RWPE2 (cell line): ENCODE results near the gene RPUSD1.
"Not testable (repeated sequence)": the region's sequence is repeated elsewhere in the genome, so short reads cannot be mapped to it uniquely, and the experiment has no call there.

Source experiments
- ATAC-seq: fragments of 200-7000 bp; cut with Tn5 transposase; 3 replicates; pipeline ENCODE4 v1.9.1; 2021; ENCODE audit warnings: low read depth
- DNase-seq: peaks from one replicate; pipeline ENCODE4 v3.0.0-alpha.2; 2020; ENCODE audit warnings: low spot score
- H3K27ac ChIP-seq: fragments of 450-650 bp; 2 replicates; pipeline ENCODE4 v1.5.1; 2017; ENCODE audit warnings: mild to moderate bottlenecking; ENCODE audit not compliant: poor library complexity, severe bottlenecking
- H3K27me3 ChIP-seq: fragments of 250-450 bp; sonication (Bioruptor Pico); 2 replicates; pipeline ENCODE4 v1.5.1; 2021; ENCODE audit warnings: mild to moderate bottlenecking, moderate library complexity; ENCODE audit not compliant: insufficient read depth, poor library complexity, severe bottlenecking
- H3K36me3 ChIP-seq: fragments of 250-450 bp; sonication (Bioruptor Pico); 2 replicates; pipeline ENCODE4 v1.5.1; 2020; ENCODE audit warnings: low read depth, mild to moderate bottlenecking, moderate library complexity
- H3K4me1 ChIP-seq: fragments of 250-450 bp; sonication (Bioruptor Pico); 2 replicates; pipeline ENCODE4 v1.5.1; 2021; ENCODE audit warnings: mild to moderate bottlenecking, moderate library complexity; ENCODE audit not compliant: insufficient read depth, poor library complexity, severe bottlenecking
- H3K4me3 ChIP-seq: fragments of 250-450 bp; sonication (Bioruptor Pico); 2 replicates; pipeline ENCODE4 v1.5.1; 2021; ENCODE audit warnings: mild to moderate bottlenecking, moderate library complexity; ENCODE audit not compliant: severe bottlenecking
- H3K9me3 ChIP-seq: fragments of 250-450 bp; sonication (Bioruptor Pico); 2 replicates; pipeline ENCODE4 v1.5.1; 2021; ENCODE audit warnings: mild to moderate bottlenecking, moderate library complexity; ENCODE audit not compliant: severe bottlenecking
- TF ChIP-seq, protein P1 (sequence below): fragments of 450-650 bp; IDR thresholded peaks from one replicate; pipeline ENCODE4 v1.5.1; 2017; ENCODE audit warnings: mild to moderate bottlenecking, moderate library complexity; ENCODE audit not compliant: poor library complexity, severe bottlenecking

The RPUSD1 gene

DNA sequence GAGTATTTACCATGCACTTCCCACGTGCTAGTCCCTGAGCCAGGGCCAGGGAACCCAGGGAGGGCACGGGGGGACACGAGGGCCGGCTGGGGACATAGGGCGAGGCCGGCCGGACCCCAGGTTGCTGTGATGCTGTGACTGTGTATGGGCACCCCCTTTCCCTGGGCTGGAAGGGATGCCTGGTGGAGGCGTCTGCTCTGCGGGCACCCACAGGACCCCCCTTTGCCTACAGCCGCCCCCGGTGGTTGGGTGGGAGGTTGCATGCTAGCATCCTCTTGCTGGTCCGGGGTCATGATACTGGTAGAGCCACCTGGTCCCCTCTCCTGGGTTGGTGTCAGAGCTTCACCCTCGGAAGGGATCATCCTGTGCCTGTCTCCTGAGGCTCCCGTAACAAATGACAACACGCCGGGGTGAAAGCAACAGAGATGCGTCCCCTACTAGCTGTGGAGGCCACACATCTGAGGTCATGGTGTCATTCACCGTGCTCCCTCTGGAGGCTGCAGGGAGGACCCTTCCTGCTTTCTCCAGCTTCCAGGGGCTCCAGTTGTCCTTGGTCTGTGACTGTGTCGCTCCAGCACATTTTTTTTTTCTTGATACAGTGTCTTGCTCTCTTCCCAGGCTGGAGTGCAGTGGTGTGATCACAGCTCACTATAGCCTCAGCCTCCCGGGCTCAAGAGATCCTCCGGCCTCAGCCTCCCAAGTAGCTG is 44.2 kb downstream of the RPUSD1 start:
- Histone ChIP-seq H3K4me3 (no peak overlapping the region), H3K27me3 (no peaks in the 10 kb centered on the region), H3K36me3 (peaks cover 4% of the 10 kb centered on the region; the same call in 1 of the 2 replicates), H3K4me1 (peaks cover 3% of the 10 kb centered on the region), H3K27ac (no peak overlapping the region), H3K9me3 (no peaks in the 10 kb centered on the region)
- ATAC-seq (no peak), DNase-seq (no peak)
- TF ChIP-seq, protein P1, sequence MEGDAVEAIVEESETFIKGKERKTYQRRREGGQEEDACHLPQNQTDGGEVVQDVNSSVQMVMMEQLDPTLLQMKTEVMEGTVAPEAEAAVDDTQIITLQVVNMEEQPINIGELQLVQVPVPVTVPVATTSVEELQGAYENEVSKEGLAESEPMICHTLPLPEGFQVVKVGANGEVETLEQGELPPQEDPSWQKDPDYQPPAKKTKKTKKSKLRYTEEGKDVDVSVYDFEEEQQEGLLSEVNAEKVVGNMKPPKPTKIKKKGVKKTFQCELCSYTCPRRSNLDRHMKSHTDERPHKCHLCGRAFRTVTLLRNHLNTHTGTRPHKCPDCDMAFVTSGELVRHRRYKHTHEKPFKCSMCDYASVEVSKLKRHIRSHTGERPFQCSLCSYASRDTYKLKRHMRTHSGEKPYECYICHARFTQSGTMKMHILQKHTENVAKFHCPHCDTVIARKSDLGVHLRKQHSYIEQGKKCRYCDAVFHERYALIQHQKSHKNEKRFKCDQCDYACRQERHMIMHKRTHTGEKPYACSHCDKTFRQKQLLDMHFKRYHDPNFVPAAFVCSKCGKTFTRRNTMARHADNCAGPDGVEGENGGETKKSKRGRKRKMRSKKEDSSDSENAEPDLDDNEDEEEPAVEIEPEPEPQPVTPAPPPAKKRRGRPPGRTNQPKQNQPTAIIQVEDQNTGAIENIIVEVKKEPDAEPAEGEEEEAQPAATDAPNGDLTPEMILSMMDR: no peak

DNA sequence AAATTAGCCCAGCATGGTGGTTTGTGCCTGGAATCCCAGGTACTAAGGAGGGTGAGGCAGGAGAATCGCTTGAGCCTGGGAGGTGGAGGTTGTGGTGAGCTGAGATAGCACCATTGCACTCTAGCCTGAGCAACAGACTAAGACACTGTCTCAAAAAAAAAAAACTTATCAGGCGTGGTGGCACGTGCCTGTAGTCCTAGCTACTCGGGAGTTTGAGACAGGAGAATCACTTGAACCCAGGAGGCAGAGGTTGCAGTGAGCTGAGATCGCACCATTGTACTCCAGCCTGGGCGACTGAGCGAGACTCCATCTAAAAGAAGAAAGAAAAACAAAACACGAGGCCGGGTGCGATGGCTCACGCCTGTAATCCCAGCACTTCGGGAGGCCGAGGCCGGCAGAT is 45.3 kb downstream of the RPUSD1 start:
- DNase-seq, H3K4me3 ChIP-seq, H3K36me3 ChIP-seq, H3K27me3 ChIP-seq, ATAC-seq, H3K9me3 ChIP-seq, H3K27ac ChIP-seq, H3K4me1 ChIP-seq: not testable (repeated sequence)

DNA sequence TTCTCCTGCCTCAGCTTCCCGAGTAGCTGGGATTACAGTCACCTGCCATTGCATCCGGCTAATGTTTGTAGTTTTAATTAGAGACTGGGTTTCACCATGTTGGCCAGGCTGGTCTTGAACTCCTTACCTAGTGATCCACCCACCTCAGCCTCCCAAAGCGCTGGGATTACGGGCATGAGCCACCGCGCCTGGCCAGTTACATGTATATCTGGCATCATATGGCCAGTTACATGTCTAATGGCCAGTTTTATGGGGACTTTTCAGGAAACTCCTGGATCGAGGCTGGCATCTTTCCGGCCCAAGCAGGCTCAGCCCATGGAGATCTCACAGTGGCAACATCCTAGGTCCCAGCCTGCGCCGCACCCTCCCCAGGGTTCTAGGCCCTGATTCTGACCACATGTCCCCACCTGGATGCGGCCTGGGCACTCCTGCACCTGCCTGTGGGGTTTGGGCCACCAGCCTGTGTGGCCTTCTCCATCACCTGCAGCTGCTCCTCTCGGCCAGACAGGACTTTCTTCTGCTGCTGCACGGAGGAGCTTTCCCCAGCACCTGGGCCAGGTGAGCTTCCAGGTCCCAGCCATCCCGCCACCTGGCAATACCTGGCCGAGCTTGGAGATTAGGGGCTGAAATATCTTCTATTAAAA is 46.1 kb downstream of the RPUSD1 start:
- no peak overlapping the region for H3K27ac ChIP-seq
- no peak for ATAC-seq
- DNase-seq: no peak
- H3K27me3 ChIP-seq: no peaks in the 10 kb centered on the region
- H3K4me1 ChIP-seq: no peaks in the 10 kb centered on the region
- H3K36me3 ChIP-seq: peaks cover 11% of the 10 kb centered on the region; the same call in 1 of the 2 replicates
- no peaks in the 10 kb centered on the region for H3K9me3 ChIP-seq
- TF ChIP-seq, protein P1: no peak
- no peak overlapping the region for H3K4me3 ChIP-seq

DNA sequence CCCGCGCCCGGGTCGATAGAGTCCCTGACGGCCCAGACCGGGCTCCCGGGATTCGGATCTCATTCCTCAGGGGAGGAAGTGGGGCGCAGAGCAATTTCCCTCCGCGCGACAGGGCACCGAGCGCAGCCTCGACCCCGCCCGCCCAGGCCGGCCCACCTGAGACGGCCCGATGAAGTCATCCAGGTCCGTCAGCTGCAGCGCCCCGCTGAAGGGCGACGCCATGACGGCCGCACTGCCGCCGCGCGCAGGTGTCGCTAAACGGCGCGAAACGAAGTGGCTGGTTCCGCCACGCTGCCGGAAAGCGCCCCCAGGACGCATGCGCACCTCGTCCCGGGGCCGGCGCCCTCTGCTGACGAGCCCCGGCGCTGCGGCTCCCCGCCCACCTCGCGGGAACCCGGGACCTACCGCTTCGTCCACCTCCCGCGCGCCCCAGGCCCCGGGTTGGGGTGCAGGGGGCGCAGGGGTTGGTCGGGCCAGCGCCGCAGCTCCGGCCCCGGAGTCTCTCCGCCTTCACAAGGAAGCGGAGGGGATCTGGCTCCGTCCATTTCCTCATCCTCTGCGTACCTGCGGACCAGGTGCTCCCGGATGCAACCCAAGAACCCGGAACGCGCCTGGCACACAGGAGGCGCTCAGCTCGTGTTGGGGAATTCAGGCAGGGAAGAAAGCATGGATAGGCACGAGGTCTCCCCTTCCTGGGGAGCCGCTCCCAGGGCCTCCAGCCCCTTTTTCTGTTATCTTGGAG is 47.2 kb downstream of the RPUSD1 start, which contains the start of gene CIAO3:
CIAO3 (minus strand) TSS at position 234 of the 742 bp plus-strand sequence; CDS start at position 222, 12 bp downstream.
- H3K9me3 ChIP-seq: no peaks in the 10 kb centered on the region
- TF ChIP-seq, protein P1: peak; percentile 95
- H3K4me1 ChIP-seq: no peaks in the 10 kb centered on the region
- H3K36me3 ChIP-seq: peaks cover 18% of the 10 kb centered on the region; the same call in 1 of the 2 replicates
- ATAC-seq: peak; percentile 76
- peak within 1 kb of the TSS; percentile 86 for H3K4me3 ChIP-seq
- no peaks in the 10 kb centered on the region for H3K27me3 ChIP-seq
- DNase-seq: no peak
- peak within 1 kb of the TSS; percentile 37 for H3K27ac ChIP-seq

DNA sequence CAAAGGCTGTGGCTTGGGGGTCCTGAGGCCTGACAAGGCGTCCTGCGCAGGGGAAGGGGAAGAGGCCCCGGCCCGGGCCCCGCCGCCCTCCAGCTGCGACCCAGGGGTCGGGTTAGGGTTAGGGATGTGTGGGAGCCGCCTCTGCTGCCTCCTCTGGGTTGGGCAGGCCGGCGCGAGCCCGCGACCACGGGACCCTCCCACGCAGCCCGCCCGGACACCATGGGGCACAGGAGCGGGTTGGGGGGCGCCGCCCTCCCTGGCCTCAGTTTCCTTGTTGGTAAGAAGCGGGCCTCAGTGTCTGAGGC is 47.8 kb downstream of the RPUSD1 start:
- Histone ChIP-seq H3K36me3 (peaks cover 22% of the 10 kb centered on the region; the same call in 1 of the 2 replicates), H3K27me3 (no peaks in the 10 kb centered on the region), H3K27ac (peak overlapping the region; percentile 37), H3K9me3 (no peaks in the 10 kb centered on the region), H3K4me3 (peak overlapping the region; percentile 86), H3K4me1 (no peaks in the 10 kb centered on the region)
- TF ChIP-seq, protein P1: no peak
- ATAC-seq (peak; percentile 7; the same call in 2 of the 3 replicates), DNase-seq (no peak)
